HuH-7 (cell line): ENCODE measurements around the gene OXER1.

Source experiments
- DNase-seq: peaks from one replicate; pipeline ENCODE4 v3.0.0; 2011; ENCODE audit warnings: low spot score

OXER1 gene

GRCh38 chr2:42769583-42770287, 5.8 kb upstream of the OXER1 start:
- DNase-seq = no peak

GRCh38 chr2:42768706-42769256, 4.8 kb upstream of the OXER1 start:
- no peak for DNase-seq

GRCh38 chr2:42767899-42768705, 4.2 kb upstream of the OXER1 start:
- no peak for DNase-seq

GRCh38 chr2:42767080-42767898, 3.4 kb upstream of the OXER1 start:
- no peak for DNase-seq

- no peak for DNase-seq
These were observed 1.8 kb upstream of the OXER1 start for GRCh38 chr2:42765686-42766085.

GRCh38 chr2:42764901-42765300, 966 bp upstream of the OXER1 start:
- no peak for DNase-seq

- DNase-seq = no peak
These were observed 821 bp downstream of the OXER1 start for GRCh38 chr2:42762823-42763804.

GRCh38 chr2:42762155-42762554, 1.8 kb downstream of the OXER1 start:
- DNase-seq = no peak

- DNase-seq = no peak
These were observed 2.4 kb downstream of the OXER1 start for GRCh38 chr2:42761554-42761953.

GRCh38 chr2:42758751-42759150, 5.2 kb downstream of the OXER1 start:
- DNase-seq = no peak

- DNase-seq = no peak
These were observed 5.8 kb downstream of the OXER1 start for GRCh38 chr2:42757981-42758740.

GRCh38 chr2:42756966-42757513, 6.9 kb downstream of the OXER1 start:
- DNase-seq = no peak

GRCh38 chr2:42756150-42756775, 7.7 kb downstream of the OXER1 start:
- DNase-seq = no peak

GRCh38 chr2:42755191-42755880, 8.6 kb downstream of the OXER1 start:
- DNase-seq = no peak

GRCh38 chr2:42754776-42755140, 9.2 kb downstream of the OXER1 start:
- no peak for DNase-seq

- no peak for DNase-seq
These were observed 9.7 kb downstream of the OXER1 start for GRCh38 chr2:42754021-42754775.

GRCh38 chr2:42752816-42753813, 10.8 kb downstream of the OXER1 start:
- DNase-seq = no peak
